Measurements from ENCODE around the gene ADRM1.

ADRM1 gene

GRCh38 chr20:62302341-62303061, at the start of gene ADRM1:
Gene ADRM1, plus strand, starts transcription at chr20:62302997. Its CDS starts 572 bp downstream, at chr20:62303569.
- peak; percentile 98 for DNase-seq

- no peak for DNase-seq
Observed at GRCh38 chr20:62253398-62253797, 49.4 kb upstream of the ADRM1 start.

GRCh38 chr20:62254021-62254724, 48.6 kb upstream of the ADRM1 start:
- no peak for DNase-seq

GRCh38 chr20:62255976-62256375, 46.8 kb upstream of the ADRM1 start:
- DNase-seq = no peak

GRCh38 chr20:62258499-62259293, 44.1 kb upstream of the ADRM1 start:
- DNase-seq = no peak

- no peak for DNase-seq
Observed at GRCh38 chr20:62259294-62259565, 43.6 kb upstream of the ADRM1 start.

GRCh38 chr20:62262064-62262463, 40.7 kb upstream of the ADRM1 start:
- DNase-seq = no peak

GRCh38 chr20:62263396-62263795, 39.4 kb upstream of the ADRM1 start:
- no peak for DNase-seq

GRCh38 chr20:62265365-62265764, 37.4 kb upstream of the ADRM1 start:
- DNase-seq = no peak

- no peak for DNase-seq
Observed at GRCh38 chr20:62266340-62266739, 36.5 kb upstream of the ADRM1 start.

GRCh38 chr20:62266851-62267250, 35.9 kb upstream of the ADRM1 start:
- DNase-seq = no peak

GRCh38 chr20:62267543-62267942, 35.3 kb upstream of the ADRM1 start:
- DNase-seq = no peak

GRCh38 chr20:62268228-62268900, 34.4 kb upstream of the ADRM1 start:
- DNase-seq = no peak

- no peak for DNase-seq
Observed at GRCh38 chr20:62269378-62269777, 33.4 kb upstream of the ADRM1 start.

- DNase-seq = no peak
Observed at GRCh38 chr20:62269871-62270270, 32.9 kb upstream of the ADRM1 start.

GRCh38 chr20:62272200-62272599, 30.6 kb upstream of the ADRM1 start:
- no peak for DNase-seq

- no peak for DNase-seq
Observed at GRCh38 chr20:62273416-62273815, 29.4 kb upstream of the ADRM1 start.

GRCh38 chr20:62274332-62274950, 28.4 kb upstream of the ADRM1 start:
- DNase-seq = no peak

GRCh38 chr20:62275219-62275618, 27.6 kb upstream of the ADRM1 start:
- DNase-seq = no peak

GRCh38 chr20:62276439-62276838, 26.4 kb upstream of the ADRM1 start:
- no peak for DNase-seq

GRCh38 chr20:62277253-62277652, 25.5 kb upstream of the ADRM1 start:
- DNase-seq = no peak

- no peak for DNase-seq
Observed at GRCh38 chr20:62280303-62280702, 22.5 kb upstream of the ADRM1 start.
